Psoas muscle (tissue), 8 donors: ENCODE data around the gene RDH5. TPM values are rescaled to one million over a fixed set of nuclear protein-coding genes. Genes with fewer than 3 reads are reported as not detected.

Experiments
- ATAC-seq, 4 donors: fragments of 200-7000 bp; cut with Tn5 transposase; one replicate each; pipeline ENCODE4 v1.9.1; 2020; ENCODE audit warnings: moderate library complexity in 3 of 4, mild to moderate bottlenecking in 2 of 4
- DNase-seq, 2 donors: peaks; one replicate each; pipeline ENCODE4 v3.0.0-alpha.2; 2020
- H3K27ac ChIP-seq: fragments of 200-600 bp; one replicate; pipeline ENCODE4 v1.8.0; 2022
- H3K27me3 ChIP-seq, 3 donors: fragments of 200-600 bp in 1 of 3; one replicate each; pipeline versions ENCODE4 v1.6.1 to v1.8.0; 2013 to 2022; ENCODE audit warnings: low read length in 2 of 3, mild to moderate bottlenecking in 2 of 3, moderate library complexity in 1 of 3; ENCODE audit not compliant: insufficient read depth in 3 of 3
- H3K36me3 ChIP-seq, 2 donors: fragments of 200-600 bp in 1 of 2; one replicate each; pipeline versions ENCODE4 v1.6.1 to v1.8.0; 2013 to 2022; ENCODE audit warnings: low read depth in 1 of 2, mild to moderate bottlenecking in 1 of 2, moderate library complexity in 1 of 2; ENCODE audit not compliant: insufficient read depth in 1 of 2
- H3K4me1 ChIP-seq: fragments of 200-600 bp; one replicate; pipeline ENCODE4 v1.8.0; 2022
- H3K4me3 ChIP-seq: fragments of 200-600 bp; one replicate; pipeline ENCODE4 v1.8.0; 2022; ENCODE audit warnings: mild to moderate bottlenecking
- H3K9me3 ChIP-seq: fragments of 200-600 bp; one replicate; pipeline ENCODE4 v1.8.0; 2022
- WGBS, 3 donors: extraction: QIAGEN DNeasy Blood & Tissue Kit; methylation state at CpG; one replicate each; pipeline versions ENCODE4 v1.1.6 to v1.1.7; 2013; 5-methylcytosine and 5-hydroxymethylcytosine counted together
- intact Hi-C, 2 donors: fragments of 100-400 bp; cut with DNase I; formaldehyde crosslinking; loops; one replicate each; pipeline versions ENCODE4 v1.11.0 to v1.14.2; 2022
- polyA plus RNA-seq, 3 donors: library from polyadenylated mRNA; stranded (reverse); fragments of 200-250 nt; gene quantifications; one replicate each; pipeline ENCODE4 v1.2.3, GENCODE V29; 2013
- total RNA-seq, 4 donors: library from RNA; stranded (reverse); fragmentation: NEBNext Ultra II Directional in 2 of 4; extraction: Animal tissue kit (Norgen Biotek cat#: 25700) in 2 of 4; gene quantifications; one replicate each; pipeline versions ENCODE4 v1.2.1 to v1.2.4, GENCODE V29; 2021 to 2023
- TF ChIP-seq, protein P1 (sequence below): fragments of 200-600 bp; IDR thresholded peaks from one replicate; pipeline ENCODE4 v1.8.0; 2022; ENCODE audit warnings: antibody characterized with exemption
- donor health status: healthy with polysubstance abuse.
- donor health status: DM: no; HTN: no; CAD: no; lungs with moderate emphysema.
- donor health status: Bipolar disorder and iron deficiency.
- donor health status: healthy.
- donor health status: DM: yes; HTN: yes; CAD: no.
- donor health status: DM: no; HTN: no; CAD: no.
- donor health status: DM: no; HTN: no; CAD: no.
- donor health status: DM: yes; HTN: yes; CAD: no.

RDH5 gene
- total and polyA plus RNA-seq, 7 donors: 7.0 to 25.4 (median 11.9) TPM

DNA sequence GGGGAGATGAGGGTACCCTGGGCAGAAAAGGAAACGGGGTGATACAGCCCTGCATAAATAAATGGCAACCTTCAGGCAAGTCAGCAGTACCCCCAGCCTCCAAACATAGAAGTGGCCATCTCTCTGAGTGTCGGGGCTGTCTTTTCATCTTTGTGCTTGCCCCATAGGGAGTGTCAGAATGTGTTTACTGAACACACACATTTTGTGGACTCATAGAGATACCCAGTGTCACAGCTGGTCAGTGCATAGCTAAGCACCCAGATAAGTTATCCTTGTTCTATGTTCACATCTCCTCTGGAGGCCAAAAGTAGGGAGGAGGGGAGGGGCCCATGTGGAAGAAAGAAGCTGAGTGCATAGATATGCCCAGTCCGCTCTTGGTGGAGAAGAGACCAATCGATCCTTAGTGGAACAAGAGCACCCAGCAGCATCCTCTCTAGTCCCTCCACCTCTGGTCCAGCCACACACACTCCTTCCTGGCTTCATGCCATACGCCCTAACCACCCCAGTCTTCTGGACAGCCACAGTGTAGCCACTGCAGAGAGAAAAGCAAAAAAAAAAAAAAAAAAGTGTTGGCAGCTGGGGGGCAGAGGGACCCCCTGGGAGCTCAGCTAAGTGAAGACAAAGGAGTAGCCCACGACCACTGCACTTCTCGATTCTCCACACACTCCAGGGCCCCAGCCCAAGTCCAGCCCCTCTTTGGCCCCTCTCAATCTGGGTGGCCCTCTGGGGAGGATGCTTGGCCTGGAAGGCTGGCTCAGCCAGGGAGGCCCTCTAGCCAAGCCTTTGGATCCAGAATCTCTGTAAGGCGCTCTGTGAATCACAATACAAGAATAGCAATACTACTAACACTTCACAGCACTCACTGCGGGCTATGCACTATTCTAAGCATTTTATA, 15.1 kb upstream of the RDH5 start:
- ATAC-seq (peak; percentile 25 to 58 (median 50)), DNase-seq (peak; percentile 34 to 80)
- TF ChIP-seq, protein P1, sequence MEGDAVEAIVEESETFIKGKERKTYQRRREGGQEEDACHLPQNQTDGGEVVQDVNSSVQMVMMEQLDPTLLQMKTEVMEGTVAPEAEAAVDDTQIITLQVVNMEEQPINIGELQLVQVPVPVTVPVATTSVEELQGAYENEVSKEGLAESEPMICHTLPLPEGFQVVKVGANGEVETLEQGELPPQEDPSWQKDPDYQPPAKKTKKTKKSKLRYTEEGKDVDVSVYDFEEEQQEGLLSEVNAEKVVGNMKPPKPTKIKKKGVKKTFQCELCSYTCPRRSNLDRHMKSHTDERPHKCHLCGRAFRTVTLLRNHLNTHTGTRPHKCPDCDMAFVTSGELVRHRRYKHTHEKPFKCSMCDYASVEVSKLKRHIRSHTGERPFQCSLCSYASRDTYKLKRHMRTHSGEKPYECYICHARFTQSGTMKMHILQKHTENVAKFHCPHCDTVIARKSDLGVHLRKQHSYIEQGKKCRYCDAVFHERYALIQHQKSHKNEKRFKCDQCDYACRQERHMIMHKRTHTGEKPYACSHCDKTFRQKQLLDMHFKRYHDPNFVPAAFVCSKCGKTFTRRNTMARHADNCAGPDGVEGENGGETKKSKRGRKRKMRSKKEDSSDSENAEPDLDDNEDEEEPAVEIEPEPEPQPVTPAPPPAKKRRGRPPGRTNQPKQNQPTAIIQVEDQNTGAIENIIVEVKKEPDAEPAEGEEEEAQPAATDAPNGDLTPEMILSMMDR: no peak
- peaks cover 0 to 19% of the 10 kb centered on the region in 2 donors for H3K36me3 ChIP-seq
- WGBS, 3 donors: 20 to 34% (median 21%) methylated on average over 9 of the region's 9 CpGs
- intact Hi-C loops: loop anchor here in 1 of 2 donors (1.0 to 2.0 kb wide), 3 partner anchors 11 to 24 kb away; partner anchors contain the start of genes BLOC1S1, CD63 and RDH5
- no peaks in the 10 kb centered on the region for H3K27me3 ChIP-seq
- H3K9me3 ChIP-seq: no peaks in the 10 kb centered on the region
- peak overlapping the region; percentile 85 for H3K4me3 ChIP-seq
- H3K4me1 ChIP-seq: peaks cover 47% of the 10 kb centered on the region
- peak overlapping the region; percentile 92 for H3K27ac ChIP-seq

DNA sequence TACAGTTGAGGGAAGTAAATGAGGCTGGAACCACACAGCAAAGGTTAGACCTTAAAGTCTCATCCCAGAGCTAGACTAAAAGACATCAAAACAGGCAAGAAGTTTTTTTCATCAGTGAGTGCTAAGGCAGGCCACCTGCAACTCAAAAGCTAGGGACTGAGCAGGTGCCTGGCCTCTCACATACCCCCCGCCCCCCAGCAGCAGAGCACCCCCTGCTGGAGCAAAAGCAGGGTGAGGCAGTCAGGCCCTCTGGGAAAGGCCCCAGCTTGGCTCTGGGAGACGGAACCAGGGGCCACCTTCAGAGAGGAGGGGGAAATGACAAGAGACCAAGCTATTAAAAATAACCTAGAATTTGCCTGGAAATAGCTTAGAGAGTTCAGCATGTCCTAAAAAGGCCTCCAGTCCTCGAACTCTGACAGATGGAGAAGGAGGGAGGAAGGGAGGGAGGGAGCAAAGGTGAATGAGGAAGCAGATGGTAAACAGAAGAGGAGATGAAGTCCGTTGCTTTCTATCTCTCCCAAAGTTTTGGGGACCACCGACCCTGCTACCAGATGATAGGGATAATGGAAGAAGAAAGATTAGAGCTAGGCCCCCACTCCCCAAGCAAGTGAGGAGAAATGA, 14.3 kb upstream of the RDH5 start:
- ATAC-seq (peak; percentile 14 to 38 (median 28)), DNase-seq (peak; percentile 46 to 87)
- TF ChIP-seq, protein P1: peak; percentile 59

DNA sequence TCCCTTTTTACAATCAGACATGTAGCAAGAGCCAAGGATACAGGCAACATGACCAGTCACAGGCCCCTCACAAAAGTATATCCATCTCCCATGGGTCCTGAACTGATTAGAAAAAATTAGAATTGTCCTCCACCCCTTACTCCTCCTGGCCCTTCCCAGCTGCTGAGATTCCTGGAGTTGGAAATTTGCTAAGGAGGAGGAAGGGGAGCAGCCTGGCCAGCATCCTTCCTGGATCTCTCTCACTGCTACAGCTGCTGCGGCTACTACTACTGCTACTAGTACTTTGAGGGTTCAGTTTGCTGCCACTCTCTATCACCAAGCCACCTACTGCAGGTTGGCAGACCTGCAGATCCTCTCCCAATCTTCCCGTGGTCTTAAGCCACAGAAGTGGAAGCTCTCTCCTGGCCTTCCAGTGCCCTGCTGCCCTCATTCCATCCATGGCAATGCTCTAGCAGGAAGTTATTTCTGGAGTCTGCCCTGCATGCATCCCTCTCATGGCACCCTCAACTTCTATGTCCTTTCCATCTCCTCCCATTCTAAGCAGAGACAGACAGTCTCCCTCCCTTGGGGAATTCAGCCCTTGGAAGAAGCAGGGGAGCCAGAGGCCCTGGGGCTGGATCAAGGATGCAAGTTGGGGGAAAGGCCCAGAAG, 13.5 kb upstream of the RDH5 start:
- TF ChIP-seq, protein P1: no peak
- peak overlapping the region; percentile 92 for H3K27ac ChIP-seq
- peaks cover 42% of the 10 kb centered on the region for H3K4me1 ChIP-seq
- no peaks in the 10 kb centered on the region for H3K9me3 ChIP-seq
- peak overlapping the region; percentile 85 for H3K4me3 ChIP-seq
- intact Hi-C loops: no loop called here
- 10 to 19% (median 17%) methylated on average over 2 of the region's 2 CpGs for WGBS, 3 donors
- H3K27me3 ChIP-seq: no peaks in the 10 kb centered on the region
- ATAC-seq: no peak
- peak in 1 of 2 donors; percentile 4 for DNase-seq
- H3K36me3 ChIP-seq: peaks cover 0 to 9% of the 10 kb centered on the region in 2 donors

More for the DNA sequence above, 14.3 kb upstream of the RDH5 start:
- H3K9me3 ChIP-seq: no peaks in the 10 kb centered on the region
- H3K27ac ChIP-seq: peak overlapping the region; percentile 92
- peaks cover 0 to 13% of the 10 kb centered on the region in 2 donors for H3K36me3 ChIP-seq
- intact Hi-C loops: loop anchor here in 1 of 2 donors (1.0 to 2.0 kb wide), 3 partner anchors 10 to 23 kb away; partner anchors contain the start of genes BLOC1S1, CD63 and RDH5
- WGBS, 3 donors: 8 to 20% (median 14%) methylated on average over 5 of the region's 5 CpGs
- peaks cover 43% of the 10 kb centered on the region for H3K4me1 ChIP-seq
- H3K27me3 ChIP-seq: no peaks in the 10 kb centered on the region
- H3K4me3 ChIP-seq: peak overlapping the region; percentile 85

DNA sequence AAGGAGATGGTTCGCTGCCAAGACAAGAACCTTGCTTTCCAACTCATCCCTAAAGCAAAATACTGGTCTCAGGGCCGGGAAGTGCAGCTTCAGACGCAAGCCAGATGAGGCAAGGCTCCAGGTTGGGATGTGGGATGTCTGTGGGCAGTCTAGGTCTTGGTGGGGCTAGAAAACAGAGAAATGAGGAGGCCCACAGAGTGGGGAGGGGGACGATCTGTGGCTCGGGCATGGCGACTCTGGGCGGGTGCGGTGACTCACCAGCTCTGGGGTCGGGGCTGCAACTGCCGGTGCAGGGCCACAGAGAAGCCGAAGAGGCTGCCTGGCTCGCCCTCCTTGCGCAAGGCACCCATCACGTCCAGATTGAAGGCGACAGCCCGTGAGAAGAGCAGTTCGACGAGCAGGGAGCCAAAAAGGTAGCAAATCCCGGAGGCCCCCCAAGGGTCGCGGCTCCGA, 12.9 kb upstream of the RDH5 start:
- intact Hi-C loops: no loop called here

More for the DNA sequence above, 12.9 kb upstream of the RDH5 start:
- Histone ChIP-seq H3K9me3 (no peaks in the 10 kb centered on the region), H3K4me1 (peaks cover 42% of the 10 kb centered on the region), H3K27me3 (no peaks in the 10 kb centered on the region), H3K4me3 (peak overlapping the region; percentile 85), H3K27ac (peak overlapping the region; percentile 92), H3K36me3 (peaks cover 0 to 3% of the 10 kb centered on the region in 2 donors)
- ATAC-seq (peak in 2 of 4 donors; percentile 7 to 9), DNase-seq (peak; percentile 60 to 84)
- TF ChIP-seq, protein P1: no peak
- WGBS, 3 donors: 2 to 6% (median 3%) methylated on average over 22 of the region's 22 CpGs
